HepG2 (cell line): ENCODE measurements around the gene CASP4. TPM values are rescaled to one million over a fixed set of nuclear protein-coding genes. Genes with fewer than 3 reads are reported as not detected.

Experiments
- AHR ChIP-seq: IDR thresholded peaks from 2 replicates; pipeline ENCODE4 v1.6.1; 2018; ENCODE audit warnings: missing genetic modification reagents, missing compliant biosample characterization
- ATF6 ChIP-seq: sonication (generic); formaldehyde crosslinking; conservative IDR thresholded peaks from 2 replicates; pipeline ENCODE4 v1.4.0; 2020; ENCODE audit warnings: missing genetic modification reagents
- CBX5 ChIP-seq: sonication (generic); formaldehyde crosslinking; IDR thresholded peaks from 2 replicates; pipeline ENCODE4 v1.4.0; 2020; ENCODE audit warnings: missing genetic modification reagents, borderline replicate concordance
- CERS6 ChIP-seq: sonication (generic); formaldehyde crosslinking; IDR thresholded peaks from 2 replicates; pipeline ENCODE4 v1.5.0; 2020; ENCODE audit warnings: missing genetic modification reagents
- CREB1 ChIP-seq, 2 experiments: fragments of 450-650 bp in 1 of 2; IDR thresholded peaks; 2 replicates each; pipeline ENCODE4 v1.6.1; 2016 to 2017; ENCODE audit warnings: control low read depth in 1 of 2, mild to moderate bottlenecking in 1 of 2, missing compliant biosample characterization in 1 of 2, missing genetic modification characterization in 1 of 2
- GABPB1 ChIP-seq: IDR thresholded peaks from 2 replicates; pipeline ENCODE4 v1.6.1; 2016; ENCODE audit warnings: mild to moderate bottlenecking, missing genetic modification reagents, moderate library complexity, missing compliant biosample characterization
- HDAC1 ChIP-seq: sonication (generic); formaldehyde crosslinking; IDR thresholded peaks from 2 replicates; pipeline ENCODE4 v1.5.1; 2020; ENCODE audit warnings: mild to moderate bottlenecking, missing genetic modification reagents
- HNRNPLL ChIP-seq: fragments of 200-400 bp; formaldehyde crosslinking; IDR thresholded peaks from 2 replicates; pipeline ENCODE4 v1.6.1; 2017; ENCODE audit warnings: mild to moderate bottlenecking, low read depth, low read length; ENCODE audit not compliant: poor library complexity, severe bottlenecking
- KAT8 ChIP-seq: IDR thresholded peaks from 2 replicates; pipeline ENCODE4 v1.6.1; 2016; ENCODE audit warnings: missing genetic modification reagents, missing compliant biosample characterization
- KLF15 ChIP-seq: sonication (generic); formaldehyde crosslinking; IDR thresholded peaks from 2 replicates; pipeline ENCODE4 v1.8.1; 2023; ENCODE audit warnings: borderline replicate concordance, mild to moderate bottlenecking, inconsistent platforms, missing genetic modification reagents, mixed read lengths
- MXD4 ChIP-seq: IDR thresholded peaks from 2 replicates; pipeline ENCODE4 v1.6.1; 2016; ENCODE audit warnings: mild to moderate bottlenecking, missing biosample characterization, missing genetic modification reagents
- NFATC3 ChIP-seq: sonication (generic); formaldehyde crosslinking; IDR thresholded peaks from 2 replicates; pipeline ENCODE4 v1.5.1; 2020; ENCODE audit warnings: mild to moderate bottlenecking, missing genetic modification reagents
- NONO ChIP-seq, 2 experiments: fragments of 450-650 bp in 1 of 2; sonication (generic) in 1 of 2; formaldehyde crosslinking in 1 of 2; IDR thresholded peaks in 1 of 2; conservative IDR thresholded peaks in 1 of 2; 2 replicates each; pipeline versions ENCODE4 v1.6.1 to v1.8.0; 2017 to 2022; ENCODE audit warnings: mild to moderate bottlenecking in 1 of 2, missing genetic modification reagents in 1 of 2, moderate library complexity in 1 of 2
- REPIN1 ChIP-seq: sonication (generic); formaldehyde crosslinking; IDR thresholded peaks from 2 replicates; pipeline ENCODE4 v1.8.0; 2022; ENCODE audit warnings: missing genetic modification reagents, low read depth, mild to moderate bottlenecking, borderline replicate concordance
- RXRB ChIP-seq: IDR thresholded peaks from 2 replicates; pipeline ENCODE4 v1.6.1; 2016; ENCODE audit warnings: borderline replicate concordance, missing genetic modification reagents, missing compliant biosample characterization
- ZBTB20 ChIP-seq: sonication (generic); formaldehyde crosslinking; IDR thresholded peaks from 2 replicates; pipeline ENCODE4 v1.8.1; 2023; ENCODE audit warnings: missing genetic modification reagents, low read depth, mild to moderate bottlenecking, borderline replicate concordance
- ZNF235 ChIP-seq: sonication (generic); formaldehyde crosslinking; IDR thresholded peaks from 2 replicates; pipeline ENCODE4 v1.8.1; 2023; ENCODE audit warnings: mild to moderate bottlenecking, missing genetic modification reagents, borderline replicate concordance
- ZNF281 ChIP-seq: sonication (generic); formaldehyde crosslinking; IDR thresholded peaks from 2 replicates; pipeline ENCODE4 v1.4.0; 2020; ENCODE audit warnings: missing genetic modification reagents, borderline replicate concordance
- ZNF512 ChIP-seq: sonication (generic); formaldehyde crosslinking; IDR thresholded peaks from 2 replicates; pipeline ENCODE4 v1.4.0; 2020; ENCODE audit warnings: mild to moderate bottlenecking, missing genetic modification reagents
- ZNF549 ChIP-seq: sonication (generic); formaldehyde crosslinking; IDR thresholded peaks from 2 replicates; pipeline ENCODE4 v1.5.0; 2020; ENCODE audit warnings: missing genetic modification reagents
- ZNF709 ChIP-seq: sonication (generic); formaldehyde crosslinking; IDR thresholded peaks from 2 replicates; pipeline ENCODE4 v1.5.0; 2020; ENCODE audit warnings: mild to moderate bottlenecking, missing genetic modification reagents
- ZSCAN31 ChIP-seq: sonication (generic); formaldehyde crosslinking; IDR thresholded peaks from 2 replicates; pipeline ENCODE4 v1.5.0; 2020; ENCODE audit warnings: low read depth, mild to moderate bottlenecking, missing genetic modification reagents
- polyA plus RNA-seq, 8 experiments: library from polyadenylated mRNA; depleted of rRNA in 3 of 8; stranded (reverse) in 7 of 8; unstranded in 1 of 8; fragments of >200 nt; fragmentation: Illumina TruSeq in 4 of 8; extraction: Trizol in 4 of 8; gene quantifications; 2 replicates each; pipeline versions ENCODE4 v1.2.1 to v1.2.3, GENCODE V29; 2011 to 2016; ENCODE audit warnings: low read depth in 4 of 8, missing spikeins in 1 of 8, mixed read lengths in 1 of 8; ENCODE audit not compliant: insufficient read depth in 1 of 8
- total RNA-seq, 5 experiments: library from RNA; depleted of rRNA; stranded (reverse); fragments of >200 nt; fragmentation: Illumina TruSeq; extraction: Trizol; gene quantifications; 2 replicates each; pipeline ENCODE4 v1.2.3, GENCODE V29; 2016; ENCODE audit warnings: low read depth in 1 of 5

The CASP4 gene
- total and polyA plus RNA-seq, 2 of the 13 experiments (the other 11 are each of a cell fraction or from before 2014, with no cell fraction given): 56.4 to 69.8 TPM

GRCh38 chr11:104995001-104995408 is 26.6 kb upstream of the CASP4 start (continued):
- TF ChIP-seq ZNF281 (CRISPR knock-in tag): 0 out of 2 replicates have a peak, but pooled peaks have one; percentile 3
- peak; percentile 77 for TF ChIP-seq GABPB1 (CRISPR knock-in tag)
- TF ChIP-seq ZNF549 (CRISPR knock-in tag): no peak
- 0 out of 2 replicates have a peak, but pooled peaks have one; percentile 62 for TF ChIP-seq ZSCAN31 (CRISPR knock-in tag)
- TF ChIP-seq CREB1 (IDR thresholded peaks at IDR 0.05): no peak
- 0 out of 2 replicates have a peak, but pooled peaks have one; percentile 31 for TF ChIP-seq CREB1 (CRISPR knock-in tag; IDR thresholded peaks at IDR 0.05)
- TF ChIP-seq CERS6 (CRISPR knock-in tag): no peak
- TF ChIP-seq REPIN1 (CRISPR knock-in tag): peak; percentile 40; the same call in 1 of the 2 replicates
- TF ChIP-seq AHR (CRISPR knock-in tag): 0 out of 2 replicates have a peak, but pooled peaks have one; percentile 50
- no peak for TF ChIP-seq NFATC3
- no peak for TF ChIP-seq KLF15
- peak; percentile 73; the same call in 1 of the 2 replicates for TF ChIP-seq KAT8
- TF ChIP-seq ZNF512 (CRISPR knock-in tag): no peak
- peak; percentile 62 for TF ChIP-seq RXRB (CRISPR knock-in tag)
- no peak for TF ChIP-seq HNRNPLL
- TF ChIP-seq NONO (IDR thresholded peaks at IDR 0.05): no peak
- peak; percentile 64 for TF ChIP-seq NONO (CRISPR knock-in tag; conservative IDR thresholded peaks at IDR 0.05)
- TF ChIP-seq ZNF709: 0 out of 2 replicates have a peak, but pooled peaks have one; percentile 34
- TF ChIP-seq MXD4 (CRISPR knock-in tag): 0 out of 2 replicates have a peak, but pooled peaks have one; percentile 31
- TF ChIP-seq ATF6 (CRISPR knock-in tag): 0 out of 2 replicates have a peak, but pooled peaks have one; percentile 31
- TF ChIP-seq CBX5: peak; percentile 19; the same call in 1 of the 2 replicates
- peak; percentile 66; the same call in 1 of the 2 replicates for TF ChIP-seq HDAC1
- TF ChIP-seq ZBTB20 (CRISPR knock-in tag): peak; percentile 66; the same call in 1 of the 2 replicates
- TF ChIP-seq ZNF235 (CRISPR knock-in tag): no peak
